Keratinocyte (primary cell): ENCODE data around the gene CFAP70.

Source experiments
- EZH2 ChIP-seq: IDR thresholded peaks from one replicate; pipeline ENCODE4 v1.6.1; 2012; ENCODE audit warnings: inconsistent platforms, mild to moderate bottlenecking, low read length, moderate library complexity
- TF ChIP-seq, protein P1 (sequence below), 3 experiments: IDR thresholded peaks in 1 of 3; conservative IDR thresholded peaks in 1 of 3; optimal IDR thresholded peaks in 1 of 3; 2 replicates in 2 of 3; 3 replicates in 1 of 3; pipeline versions ENCODE3 to v1.5.1; 2011; ENCODE audit warnings: low read length in 3 of 3, mild to moderate bottlenecking in 3 of 3, moderate library complexity in 2 of 3, control low read depth in 1 of 3, inconsistent platforms in 1 of 3; ENCODE audit not compliant: insufficient read depth in 2 of 3; ENCODE audit errors: extremely low read depth in 1 of 3

- no peak for TF ChIP-seq EZH2
- TF ChIP-seq, protein P1, sequence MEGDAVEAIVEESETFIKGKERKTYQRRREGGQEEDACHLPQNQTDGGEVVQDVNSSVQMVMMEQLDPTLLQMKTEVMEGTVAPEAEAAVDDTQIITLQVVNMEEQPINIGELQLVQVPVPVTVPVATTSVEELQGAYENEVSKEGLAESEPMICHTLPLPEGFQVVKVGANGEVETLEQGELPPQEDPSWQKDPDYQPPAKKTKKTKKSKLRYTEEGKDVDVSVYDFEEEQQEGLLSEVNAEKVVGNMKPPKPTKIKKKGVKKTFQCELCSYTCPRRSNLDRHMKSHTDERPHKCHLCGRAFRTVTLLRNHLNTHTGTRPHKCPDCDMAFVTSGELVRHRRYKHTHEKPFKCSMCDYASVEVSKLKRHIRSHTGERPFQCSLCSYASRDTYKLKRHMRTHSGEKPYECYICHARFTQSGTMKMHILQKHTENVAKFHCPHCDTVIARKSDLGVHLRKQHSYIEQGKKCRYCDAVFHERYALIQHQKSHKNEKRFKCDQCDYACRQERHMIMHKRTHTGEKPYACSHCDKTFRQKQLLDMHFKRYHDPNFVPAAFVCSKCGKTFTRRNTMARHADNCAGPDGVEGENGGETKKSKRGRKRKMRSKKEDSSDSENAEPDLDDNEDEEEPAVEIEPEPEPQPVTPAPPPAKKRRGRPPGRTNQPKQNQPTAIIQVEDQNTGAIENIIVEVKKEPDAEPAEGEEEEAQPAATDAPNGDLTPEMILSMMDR (optimal IDR thresholded peaks at IDR 0.05 in 1 of 3, IDR thresholded peaks at IDR 0.05 in 1 of 3, conservative IDR thresholded peaks at IDR 0.05 in 1 of 3; ENCODE audit: extremely low read depth in 1 of 3, insufficient read depth in 2 of 3, low read length in 3 of 3), result no peak
Measured at GRCh38 chr10:73229567-73229966, 129.1 kb downstream of the CFAP70 start.
